ENCODE measurements around the gene ZNF669.
"Not testable (repeated sequence)": the region's sequence is repeated elsewhere in the genome, so short reads cannot be mapped to it uniquely, and the experiment has no call there.

ZNF669 gene

DNA sequence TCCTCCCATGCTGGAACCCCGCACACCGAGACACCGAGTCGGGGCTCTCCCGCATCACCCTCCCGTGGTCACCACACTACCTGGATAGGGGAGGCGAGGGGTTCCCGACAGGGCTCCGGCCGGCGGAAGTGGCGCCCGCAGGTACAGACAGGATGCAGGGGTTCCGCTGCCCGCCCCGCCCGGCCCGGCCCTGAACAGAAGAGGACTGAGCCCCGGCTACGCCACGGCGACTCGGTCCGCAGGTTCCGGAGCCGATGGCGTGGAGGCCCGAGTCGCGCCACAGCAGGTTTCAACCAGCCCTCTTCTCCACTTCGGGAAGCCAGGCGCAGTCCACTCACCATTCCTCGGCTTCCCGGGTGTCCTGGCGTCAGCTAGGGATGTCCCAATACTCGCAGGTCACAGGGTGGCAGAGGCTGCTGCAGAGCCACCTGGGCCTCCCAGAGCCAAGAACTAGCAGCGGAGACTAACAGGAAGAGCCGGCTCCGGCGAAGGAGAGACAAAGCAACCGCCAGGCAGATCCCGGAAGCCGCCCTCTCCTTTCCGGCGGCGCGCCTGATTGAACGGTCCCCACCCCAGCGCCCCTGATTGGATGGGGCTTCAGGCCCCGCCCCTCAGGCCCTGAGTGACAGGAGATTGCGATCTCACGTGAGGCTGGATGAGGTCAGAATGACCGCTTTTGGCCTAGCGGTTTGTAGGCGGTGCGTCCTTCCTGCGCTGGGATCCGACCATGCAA lies at the start of gene ZNF669:
Gene ZNF669, minus strand, starts transcription at position 498 of the 733 bp plus-strand sequence. Its CDS starts 157 bp downstream, at position 341.
- DNase-seq = peak; percentile 96

DNA sequence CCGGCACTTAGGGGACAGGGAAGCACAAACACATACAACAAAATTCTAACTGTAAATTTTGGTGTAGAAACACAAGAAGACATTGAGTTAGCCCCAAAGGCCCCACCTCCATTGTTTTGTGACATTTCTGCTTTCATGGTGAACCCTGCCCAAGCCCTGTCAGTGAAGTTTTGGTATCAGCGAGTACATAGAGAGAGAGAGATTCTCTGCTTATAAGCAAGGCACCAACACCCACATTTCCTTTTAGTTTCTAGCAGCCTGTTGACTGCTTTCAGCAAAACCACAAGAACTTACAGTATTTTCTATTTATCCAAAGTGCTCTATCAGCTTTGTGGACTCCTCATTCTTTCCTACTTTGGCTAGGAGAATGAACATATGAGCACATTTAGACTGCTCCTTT lies 43.6 kb upstream of the ZNF669 start:
- no peak for DNase-seq

DNA sequence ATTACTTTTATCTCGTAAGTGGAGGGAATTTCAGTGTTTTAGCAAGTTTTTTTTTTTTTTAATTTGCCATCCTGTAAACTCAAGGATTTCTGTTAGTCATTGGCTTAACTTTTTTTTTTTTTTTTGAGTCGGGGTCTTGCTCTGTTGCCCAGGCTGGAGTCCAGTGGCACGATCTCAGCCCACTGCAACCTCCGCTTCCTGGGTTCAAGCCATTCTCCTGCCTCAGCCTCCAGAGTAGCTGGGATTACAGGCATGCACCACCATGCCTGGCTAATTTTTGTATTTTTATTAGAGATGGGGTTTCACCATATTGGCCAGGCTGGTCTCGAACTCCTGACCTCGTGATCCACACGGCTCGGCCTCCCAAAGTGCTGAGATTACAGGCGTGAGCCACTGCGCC lies 43.0 kb upstream of the ZNF669 start:
- not testable (repeated sequence) for DNase-seq

DNA sequence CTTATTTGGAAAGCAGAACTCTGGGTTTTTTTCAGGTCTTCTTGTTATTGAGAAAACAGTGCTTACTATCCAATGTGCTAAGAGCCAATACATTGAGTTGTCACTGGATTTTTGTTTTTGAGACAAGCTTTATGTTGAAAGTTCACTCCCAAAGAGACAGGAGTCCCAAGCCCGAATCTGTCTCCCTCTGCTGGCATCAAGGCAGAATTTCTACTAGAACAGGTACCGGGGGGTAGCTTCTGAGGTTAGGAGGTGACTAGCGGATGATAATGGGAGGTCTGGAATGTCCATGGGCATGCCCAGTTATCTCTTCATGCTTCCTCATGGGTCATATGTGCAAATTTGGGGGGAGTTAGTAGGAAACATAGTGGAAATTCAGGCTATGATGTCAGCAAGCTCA lies 42.5 kb upstream of the ZNF669 start:
- DNase-seq = no peak

DNA sequence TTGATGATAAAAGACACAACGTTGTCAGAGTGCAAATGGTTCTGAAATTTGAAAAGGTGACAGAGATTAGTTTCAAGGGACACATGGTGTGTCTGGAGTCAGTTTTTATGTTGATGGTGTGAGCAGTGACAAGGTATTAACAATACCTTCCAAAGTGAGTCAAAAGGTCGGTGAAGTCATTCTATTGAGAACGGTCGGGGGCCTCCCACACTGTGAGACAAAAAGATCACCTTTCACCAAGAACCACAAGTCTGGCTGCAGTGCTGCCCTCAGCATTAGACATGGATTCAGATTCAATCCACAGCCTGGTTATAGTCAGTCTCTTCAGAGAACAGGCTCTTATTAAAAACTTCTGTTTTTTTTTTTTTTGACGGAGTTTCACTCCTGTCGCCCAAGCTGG lies 41.1 kb upstream of the ZNF669 start:
- DNase-seq = no peak

DNA sequence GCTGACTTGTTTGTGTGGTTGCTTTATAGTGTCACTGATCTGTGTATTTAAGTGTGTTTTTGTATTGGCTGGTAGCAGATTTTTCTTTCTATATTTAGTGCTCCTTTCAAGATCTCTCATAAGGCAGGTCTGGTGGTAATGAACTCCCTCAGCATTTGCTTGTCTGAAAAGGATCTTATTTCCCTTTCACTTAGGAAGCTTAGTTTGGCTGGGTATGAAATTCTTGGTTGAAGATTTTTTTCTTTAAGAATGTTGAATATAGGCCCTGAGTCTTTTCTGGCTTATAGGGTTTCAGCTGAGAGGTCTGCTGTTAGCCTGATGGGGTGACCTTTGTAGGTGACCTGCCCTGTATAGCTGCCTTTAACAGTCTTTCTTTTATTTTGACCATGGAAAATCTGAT lies 35.4 kb upstream of the ZNF669 start:
- not testable (repeated sequence) for DNase-seq

DNA sequence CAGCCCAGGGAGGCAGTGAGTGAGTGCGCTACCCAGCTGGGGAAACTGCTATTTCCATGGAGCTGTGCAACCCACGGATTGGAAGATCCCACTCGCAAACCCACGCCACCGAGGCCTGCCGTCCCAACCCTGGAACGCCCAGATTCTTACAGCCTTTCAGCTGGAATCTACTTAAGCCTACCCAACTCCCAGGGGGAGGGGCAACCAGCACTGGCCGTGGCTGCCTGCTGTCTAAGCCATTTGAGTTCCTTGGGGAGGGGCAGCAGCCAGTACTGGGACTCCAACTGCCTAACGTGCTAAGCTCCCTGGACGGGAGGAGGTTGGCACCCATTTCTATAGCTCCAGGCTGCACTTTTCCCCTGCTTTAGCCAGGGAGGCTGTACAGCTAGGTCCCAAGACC lies 27.1 kb upstream of the ZNF669 start:
- no peak for DNase-seq

DNA sequence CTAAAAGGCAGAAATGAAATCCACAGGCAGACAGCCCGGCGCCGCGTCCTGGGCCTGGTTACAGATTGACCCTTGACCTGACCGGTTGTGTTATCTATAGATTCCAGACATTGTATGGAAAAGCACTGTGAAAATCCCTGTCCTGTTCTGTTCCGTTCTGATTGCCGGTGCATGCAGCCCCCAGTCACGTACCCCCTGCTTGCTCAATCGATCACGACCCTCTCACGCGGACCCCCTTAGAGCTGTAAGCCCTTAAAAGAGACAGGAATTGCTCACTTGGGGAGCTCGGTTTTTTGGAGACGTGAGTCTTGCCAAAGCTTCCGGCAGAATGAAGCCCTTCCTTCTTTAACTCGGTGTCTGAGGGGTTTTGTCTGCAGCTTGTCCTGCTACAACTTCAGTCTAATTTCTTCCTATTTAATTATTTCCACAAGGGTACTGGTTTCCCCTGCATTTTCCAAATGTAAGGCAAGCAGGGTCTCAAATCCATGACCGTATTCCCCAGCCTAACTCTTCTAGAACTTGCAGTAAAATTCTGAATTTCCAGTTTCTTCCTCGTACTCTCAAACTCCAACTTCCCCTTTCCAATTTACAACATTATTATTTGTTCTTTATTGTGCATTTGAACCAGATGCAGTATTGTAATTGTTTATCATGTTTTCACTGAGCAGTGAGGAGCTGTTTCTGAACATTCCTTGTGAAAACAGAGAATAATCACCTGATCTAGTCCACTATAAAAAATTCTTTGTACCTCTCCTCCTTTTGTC lies 23.5 kb upstream of the ZNF669 start:
- DNase-seq = not testable (repeated sequence)

DNA sequence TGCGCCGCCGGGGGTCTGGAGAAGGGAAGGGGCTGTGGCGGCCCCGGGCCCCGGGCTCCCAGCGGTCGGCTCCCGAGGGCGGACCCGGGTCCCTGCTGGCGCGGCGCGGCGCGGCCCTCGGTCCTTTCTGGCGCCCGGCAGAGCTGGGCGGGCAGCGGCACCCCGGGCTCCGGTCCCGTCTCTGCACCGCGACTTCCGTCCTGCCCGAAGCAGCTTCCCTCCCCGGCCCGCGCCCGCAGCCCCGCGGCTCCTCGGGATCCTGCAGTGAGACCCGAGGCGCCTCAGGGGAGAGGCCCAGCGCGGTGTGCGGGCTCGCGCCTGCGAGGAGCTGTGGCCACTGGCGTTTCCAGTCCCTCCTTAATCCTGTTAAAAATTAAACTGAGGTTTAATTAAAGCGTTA lies 22.4 kb upstream of the ZNF669 start:
- not testable (repeated sequence) for DNase-seq

DNA sequence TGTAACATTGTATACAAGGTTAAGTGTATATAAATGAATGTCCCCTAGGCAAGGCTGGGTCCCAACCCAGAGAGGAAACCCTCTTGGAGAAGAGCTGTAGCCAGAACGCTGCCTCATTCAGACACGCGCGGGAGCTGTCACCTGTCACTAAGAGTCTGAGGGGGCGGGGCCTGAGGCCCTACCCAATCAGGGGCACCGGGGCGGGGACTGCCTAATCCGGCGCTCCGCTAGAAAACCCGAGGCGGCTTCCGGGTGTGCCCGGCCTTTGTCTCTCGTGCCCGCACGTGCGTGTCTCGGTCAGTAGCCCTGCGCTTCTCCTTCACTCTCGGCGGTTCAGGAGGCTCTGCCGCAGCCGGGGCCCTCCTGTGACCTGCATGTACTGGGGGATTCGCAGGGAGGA lies 22.0 kb upstream of the ZNF669 start:
- not testable (repeated sequence) for DNase-seq

DNA sequence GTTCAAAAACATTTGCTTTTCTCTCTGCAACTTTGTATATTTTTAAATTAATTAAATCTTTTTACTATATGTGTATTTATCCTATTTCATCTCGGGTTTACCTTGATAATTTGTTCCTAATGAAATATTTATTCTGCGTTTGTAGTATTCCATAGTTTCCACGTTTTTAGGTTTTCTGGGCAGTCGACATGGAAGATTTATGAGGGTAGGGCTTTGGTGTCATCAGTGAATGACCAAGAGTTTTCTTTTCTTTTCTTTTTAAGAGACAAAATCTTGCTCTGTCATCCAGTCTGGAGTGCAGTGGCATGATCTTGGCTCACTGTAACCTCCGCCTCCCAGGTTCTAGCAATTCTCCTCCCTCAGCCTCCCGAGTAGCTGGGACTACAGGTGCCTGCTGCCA lies 17.2 kb upstream of the ZNF669 start:
- no peak for DNase-seq

DNA sequence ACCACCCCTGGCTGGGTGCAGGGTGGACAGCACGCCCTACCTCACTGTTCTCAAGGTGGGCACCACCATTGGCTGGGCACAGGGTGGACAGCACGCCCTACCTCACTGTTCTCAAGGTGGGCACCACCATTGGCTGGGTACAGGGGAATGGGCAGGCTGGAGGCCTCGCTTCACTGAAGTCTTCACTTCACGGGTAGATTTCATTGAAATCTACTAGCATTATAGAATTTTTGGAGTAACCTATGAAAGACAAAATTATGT lies 16.2 kb upstream of the ZNF669 start:
- DNase-seq = not testable (repeated sequence)

DNA sequence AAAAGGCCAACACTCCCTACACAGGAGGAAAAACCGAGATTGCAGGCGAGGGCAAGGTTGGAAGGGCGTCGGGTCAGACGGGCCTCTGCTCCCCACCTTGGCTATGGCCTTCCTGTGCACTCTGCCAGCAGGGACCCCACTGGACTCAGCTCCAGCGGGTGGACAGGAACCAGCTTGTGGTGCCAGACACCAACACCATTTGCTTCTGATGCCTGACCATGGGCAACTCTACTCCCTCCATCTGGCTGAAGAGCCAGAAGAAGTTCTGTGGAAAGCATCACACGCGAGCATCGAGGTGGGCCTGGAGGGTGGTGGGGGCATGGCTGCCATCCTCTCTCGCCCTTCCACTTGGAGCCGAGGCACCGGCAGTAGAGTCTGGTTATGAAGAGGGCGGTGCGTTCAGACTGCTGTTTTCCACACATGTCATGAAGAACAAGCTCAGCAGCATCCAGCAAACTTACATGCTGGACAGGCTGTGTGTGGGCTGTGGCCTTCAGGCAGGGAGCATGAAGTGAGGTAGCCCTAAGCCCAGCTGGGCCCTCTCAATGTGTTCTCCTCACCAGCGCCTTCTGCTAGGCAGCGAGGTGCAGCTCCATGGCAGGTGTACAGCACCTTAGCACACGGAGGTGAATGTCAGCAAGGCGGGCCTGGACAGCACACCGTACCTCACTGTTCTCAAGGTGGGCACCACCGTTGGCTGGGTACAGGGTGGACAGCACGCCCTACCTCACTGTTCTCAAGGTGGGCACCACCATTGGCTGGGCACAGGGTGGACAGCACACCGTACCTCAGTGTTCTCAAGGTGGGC lies 15.6 kb upstream of the ZNF669 start:
- no peak for DNase-seq

DNA sequence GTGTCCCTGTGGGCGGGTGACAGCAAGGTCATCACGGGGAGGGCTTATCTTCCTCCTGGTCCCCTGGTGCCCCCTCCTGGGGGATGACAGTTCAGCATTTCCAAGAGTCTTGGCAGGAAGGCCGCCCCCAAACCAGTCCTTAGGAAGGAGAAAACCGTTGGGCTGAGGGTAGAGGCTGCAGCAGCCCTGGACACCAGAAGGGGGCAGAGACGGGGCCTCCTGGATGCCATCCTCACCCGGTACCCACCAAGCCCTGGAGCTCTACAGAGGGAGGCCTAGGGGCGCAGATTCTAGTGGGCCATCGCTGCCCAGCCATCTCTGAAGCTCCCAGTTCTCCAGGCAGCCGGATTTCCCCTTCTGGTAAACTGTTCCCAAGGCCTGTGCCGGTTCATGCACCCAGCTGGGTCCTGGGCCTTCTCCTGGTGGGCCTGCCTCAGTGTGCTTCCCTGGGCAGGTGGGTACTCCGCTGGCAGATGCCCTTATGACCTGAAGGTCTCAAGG lies 14.8 kb upstream of the ZNF669 start:
- peak; percentile 38 for DNase-seq

DNA sequence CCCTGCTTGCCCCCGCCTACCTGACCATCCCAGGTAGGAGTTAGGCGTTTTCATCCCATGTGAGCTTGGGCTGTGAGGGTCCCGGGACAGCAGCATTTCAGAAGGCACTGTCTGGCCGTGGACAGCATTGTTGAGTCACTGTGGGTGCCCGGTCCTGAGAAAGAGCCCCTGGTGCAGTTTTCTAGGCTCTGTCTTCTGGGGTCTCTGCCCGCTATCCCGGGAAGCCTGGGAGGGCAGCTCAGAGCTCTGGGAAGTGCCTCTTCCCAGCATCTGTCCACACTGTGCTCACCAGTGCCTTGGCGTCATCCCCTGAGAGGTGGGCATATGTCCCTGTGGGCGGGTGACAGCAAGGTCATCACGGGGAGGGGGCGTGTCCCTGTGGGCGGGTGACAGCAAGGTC lies 11.4 kb upstream of the ZNF669 start:
- no peak for DNase-seq

DNA sequence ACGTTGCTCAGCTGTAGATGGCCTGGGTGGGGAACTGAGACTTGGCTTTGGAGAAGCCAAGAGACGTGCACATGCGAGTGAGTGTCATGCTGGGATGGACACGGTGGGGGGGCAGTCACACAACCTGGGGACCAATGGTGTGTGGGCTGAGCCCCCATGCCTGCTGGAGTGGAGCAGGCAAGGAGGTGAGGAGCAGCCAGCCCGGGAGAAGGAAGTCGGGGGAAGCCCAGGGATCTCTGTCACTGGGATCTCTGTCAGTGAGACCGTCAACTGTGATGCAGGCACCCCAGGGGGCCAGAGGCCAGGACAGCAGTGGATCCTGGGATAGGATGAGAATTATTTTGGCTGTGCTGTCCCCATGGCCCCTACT lies 11.0 kb upstream of the ZNF669 start:
- DNase-seq = no peak

DNA sequence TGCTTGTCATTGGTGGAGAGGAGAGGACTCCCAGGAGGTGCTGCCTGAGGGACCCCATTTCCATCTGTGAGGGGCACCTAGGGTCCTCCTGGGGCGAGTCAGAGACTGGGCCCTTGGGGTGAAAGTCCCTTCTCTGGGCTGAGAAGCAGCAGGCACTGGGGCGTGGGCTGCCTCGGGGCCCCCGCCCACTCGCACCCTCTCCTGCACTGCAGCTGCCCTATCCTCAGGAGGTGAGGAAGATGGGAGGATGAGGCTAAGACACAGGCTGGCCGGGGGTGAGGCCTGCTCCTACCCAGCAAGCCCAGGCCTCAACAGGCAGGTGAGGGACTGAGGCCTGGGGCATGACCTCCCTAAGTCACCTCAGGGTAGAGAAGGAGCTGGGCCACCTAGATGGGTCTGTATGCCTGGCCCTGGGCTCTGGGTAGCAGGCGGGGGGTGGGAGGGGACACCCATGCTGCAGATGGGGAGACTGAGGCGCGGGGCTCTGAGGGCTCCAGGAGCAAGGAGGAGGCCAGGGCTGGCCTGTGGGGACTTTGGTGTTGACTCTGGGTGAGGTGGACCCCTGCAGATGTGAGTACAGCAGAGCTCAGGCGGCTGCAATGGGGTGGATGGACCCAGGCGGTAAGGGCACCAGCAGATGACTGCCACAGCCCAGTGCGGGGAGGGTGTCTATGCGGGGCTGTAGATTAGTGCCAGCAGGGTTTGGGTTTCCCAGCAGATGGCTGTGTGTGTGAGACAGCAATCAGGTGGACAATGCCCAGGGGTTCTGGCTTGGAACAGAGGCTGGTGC lies 10.4 kb upstream of the ZNF669 start:
- DNase-seq = no peak

DNA sequence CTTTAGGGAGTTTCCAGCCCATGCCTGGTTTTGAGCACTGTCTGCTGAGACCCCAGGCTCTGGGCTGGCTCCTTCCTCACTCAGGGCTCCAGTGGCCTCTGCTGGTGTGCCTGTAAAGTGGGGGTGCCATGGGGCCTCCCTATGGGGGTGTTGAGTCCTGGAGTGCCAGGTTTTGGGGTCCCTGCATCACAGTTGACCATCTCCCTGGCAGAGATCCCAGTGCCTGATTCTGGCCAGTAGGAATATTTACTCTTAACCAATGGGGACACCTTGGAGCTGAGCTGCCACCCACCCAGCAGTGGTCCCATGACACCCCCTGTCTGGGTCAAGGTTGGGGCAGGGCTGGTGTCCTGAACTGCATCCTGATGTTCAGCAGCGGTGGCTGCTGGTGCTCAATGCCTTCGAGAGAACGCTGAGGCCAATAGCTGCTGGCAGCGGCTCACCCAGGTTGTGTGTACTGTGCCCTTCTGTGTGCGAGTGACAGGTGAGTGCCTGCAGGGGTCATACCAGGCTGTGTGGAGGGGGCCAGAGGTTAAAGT lies 9.6 kb upstream of the ZNF669 start:
- DNase-seq = no peak

DNA sequence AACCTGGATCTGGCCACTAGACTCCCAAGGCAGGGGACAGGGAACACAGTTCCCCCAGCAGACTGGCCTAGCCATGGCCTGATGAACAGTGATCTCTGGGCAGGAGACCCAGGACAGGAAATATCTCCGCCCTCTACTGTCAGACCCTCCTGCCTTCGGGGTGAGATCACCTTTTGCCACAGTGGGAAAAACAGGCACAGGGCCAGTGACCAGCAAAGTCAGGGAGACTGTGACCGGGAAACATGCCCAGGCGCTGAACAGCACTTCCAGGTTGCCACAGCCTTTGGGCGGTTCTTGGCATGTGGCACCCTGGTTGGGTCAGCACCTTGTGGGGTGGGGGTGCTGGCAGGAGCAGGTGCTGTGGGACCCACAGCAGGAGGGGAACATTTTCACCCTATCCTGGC lies 8.9 kb upstream of the ZNF669 start:
- no peak for DNase-seq

DNA sequence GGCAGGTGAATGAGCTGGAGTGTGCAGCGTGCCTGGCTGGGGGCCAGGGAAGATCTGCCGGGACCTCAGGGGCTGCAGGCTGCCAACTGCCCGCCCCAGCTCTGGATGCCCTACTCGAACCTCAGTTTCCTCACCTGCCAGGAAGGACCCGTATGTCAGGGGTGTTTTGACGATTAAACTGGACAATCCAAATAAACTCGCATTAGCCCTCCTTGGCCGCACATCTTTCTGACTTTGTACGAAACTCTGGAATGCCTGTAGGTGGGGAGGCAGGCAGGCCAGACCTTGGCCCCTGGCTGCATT lies 8.3 kb upstream of the ZNF669 start:
- DNase-seq = no peak

DNA sequence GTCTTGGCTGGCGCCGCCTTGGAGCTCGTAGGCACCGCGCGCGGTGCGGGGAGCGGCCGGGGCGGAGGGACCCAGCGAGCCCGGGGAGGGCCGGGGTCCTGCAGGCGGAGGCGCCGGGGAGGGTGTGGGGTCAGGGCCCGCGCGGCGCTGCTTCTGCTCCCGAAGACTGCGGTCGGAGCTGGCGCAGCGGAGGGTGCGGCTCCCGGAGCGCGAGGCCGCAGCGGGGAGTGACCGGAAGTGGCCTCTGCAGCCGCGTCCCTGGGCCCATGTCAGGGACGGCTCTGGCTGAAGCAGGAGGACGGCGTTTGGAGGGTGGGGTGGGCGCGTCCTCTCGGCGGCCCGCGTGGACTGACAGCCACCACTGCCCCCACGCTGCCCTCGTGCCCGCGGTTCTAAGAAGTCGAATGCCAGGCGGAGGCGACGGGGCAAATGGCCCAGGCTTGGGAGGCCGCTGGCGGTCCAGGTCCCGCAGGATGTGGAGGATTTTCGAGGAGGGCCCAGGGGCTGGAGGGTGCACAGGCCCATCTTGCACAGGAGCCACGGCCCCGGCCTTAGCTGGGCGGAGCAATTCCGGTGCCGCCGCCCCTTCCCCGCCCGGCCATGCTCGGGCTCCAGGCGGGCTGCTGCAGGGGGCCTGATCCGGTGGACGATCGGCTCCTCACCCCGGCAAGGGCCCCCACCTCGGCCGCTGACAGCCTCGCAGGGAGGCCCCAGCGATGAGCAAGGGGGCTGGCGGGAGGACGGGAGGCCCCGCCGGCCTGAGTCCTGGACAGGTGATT lies 7.7 kb upstream of the ZNF669 start:
- no peak for DNase-seq

DNA sequence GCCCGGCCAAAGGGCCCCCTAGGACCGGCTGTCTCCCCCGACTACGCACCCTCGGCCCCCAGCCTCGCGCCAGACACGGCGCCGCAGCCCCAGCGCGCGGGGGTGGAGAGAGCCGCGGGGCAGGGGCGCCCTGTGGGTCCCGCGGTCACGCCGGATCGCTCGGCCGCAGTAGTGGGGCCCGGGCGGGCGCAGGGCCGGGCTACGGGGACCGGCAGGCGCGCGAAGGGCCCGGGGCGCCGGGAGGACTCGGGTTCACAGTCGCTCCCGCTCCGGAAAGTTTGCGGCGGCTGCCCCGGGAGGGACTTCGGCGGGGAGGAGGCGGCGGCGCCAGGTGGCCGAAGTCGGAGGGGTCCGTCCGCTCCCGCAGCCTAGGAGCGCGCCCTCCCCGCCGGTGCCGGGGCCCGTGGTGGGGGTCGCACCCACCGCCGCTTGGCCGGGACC lies 7.1 kb upstream of the ZNF669 start:
- DNase-seq = no peak

All from activated CD4-positive, CD25-positive, alpha-beta regulatory T cell treated with anti-CD3 and anti-CD28 coated beads, Interleukin-2, amount 50 U/mL, for 72 hours (primary cell).